Upper lobe of left lung (tissue), 4 donors: ENCODE data around the gene CYLD.

Experiments used
- POLR2A ChIP-seq, 4 donors: fragments of 450-650 bp; IDR thresholded peaks; one replicate each; pipeline ENCODE4 v1.5.1; 2016 to 2017; ENCODE audit warnings: antibody characterized with exemption in 4 of 4, mild to moderate bottlenecking in 2 of 4
- POLR2AphosphoS5 ChIP-seq, 2 donors: sonication (generic); formaldehyde crosslinking; IDR thresholded peaks; one replicate each; pipeline ENCODE4 v1.5.1; 2017; ENCODE audit warnings: antibody characterized with exemption in 2 of 2
- TF ChIP-seq, protein P1 (sequence below), 6 experiments: fragments of 450-650 bp in 4 of 6; fragments of 200-600 bp in 2 of 6; sonication (generic) in 2 of 6; IDR thresholded peaks; one replicate each; pipeline ENCODE4 v1.5.1; 2016 to 2019; ENCODE audit warnings: antibody characterized with exemption in 6 of 6

DNA sequence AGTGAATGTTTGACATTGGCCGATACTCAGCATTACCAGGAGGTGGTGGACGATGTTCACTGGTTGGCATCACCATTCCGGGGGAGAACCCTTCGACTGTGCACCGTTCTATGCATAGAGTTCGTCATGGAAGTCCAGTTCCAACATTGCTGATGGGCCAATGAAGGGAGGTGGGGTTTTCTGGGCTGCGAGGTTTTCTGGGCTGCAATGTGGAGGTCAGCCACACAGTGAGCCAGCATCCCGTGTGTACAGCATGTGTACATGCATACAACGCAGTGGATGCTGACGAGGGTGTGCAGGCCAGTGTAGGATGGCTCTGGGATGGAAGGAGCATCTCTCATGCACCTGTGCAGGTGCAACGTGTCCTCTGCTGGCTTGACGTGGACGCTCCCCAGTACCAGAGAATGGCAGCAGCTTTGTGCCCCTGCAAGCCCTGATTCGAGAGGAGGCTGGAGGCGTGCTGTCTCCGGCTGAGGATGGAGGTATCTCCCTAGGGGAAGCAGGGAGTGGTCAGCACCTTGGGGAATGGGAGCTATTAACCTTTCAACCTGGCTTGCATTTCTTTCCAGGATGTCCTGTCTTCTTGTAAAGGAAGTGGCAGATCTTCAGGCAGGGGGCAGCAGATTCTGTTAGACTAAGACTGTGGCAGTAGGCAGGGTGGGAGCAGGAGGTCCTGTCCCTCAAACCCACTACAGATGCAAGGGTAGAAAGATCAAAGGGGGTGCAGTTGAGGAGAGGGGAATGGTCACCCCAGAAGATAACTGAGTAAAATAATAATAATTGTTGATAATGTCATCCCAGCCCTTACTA, 98.2 kb downstream of the CYLD start:
- TF ChIP-seq POLR2A (IDR thresholded peaks at IDR 0.05) (no peak), POLR2AphosphoS5 (IDR thresholded peaks at IDR 0.05) (no peak)
- TF ChIP-seq, protein P1, sequence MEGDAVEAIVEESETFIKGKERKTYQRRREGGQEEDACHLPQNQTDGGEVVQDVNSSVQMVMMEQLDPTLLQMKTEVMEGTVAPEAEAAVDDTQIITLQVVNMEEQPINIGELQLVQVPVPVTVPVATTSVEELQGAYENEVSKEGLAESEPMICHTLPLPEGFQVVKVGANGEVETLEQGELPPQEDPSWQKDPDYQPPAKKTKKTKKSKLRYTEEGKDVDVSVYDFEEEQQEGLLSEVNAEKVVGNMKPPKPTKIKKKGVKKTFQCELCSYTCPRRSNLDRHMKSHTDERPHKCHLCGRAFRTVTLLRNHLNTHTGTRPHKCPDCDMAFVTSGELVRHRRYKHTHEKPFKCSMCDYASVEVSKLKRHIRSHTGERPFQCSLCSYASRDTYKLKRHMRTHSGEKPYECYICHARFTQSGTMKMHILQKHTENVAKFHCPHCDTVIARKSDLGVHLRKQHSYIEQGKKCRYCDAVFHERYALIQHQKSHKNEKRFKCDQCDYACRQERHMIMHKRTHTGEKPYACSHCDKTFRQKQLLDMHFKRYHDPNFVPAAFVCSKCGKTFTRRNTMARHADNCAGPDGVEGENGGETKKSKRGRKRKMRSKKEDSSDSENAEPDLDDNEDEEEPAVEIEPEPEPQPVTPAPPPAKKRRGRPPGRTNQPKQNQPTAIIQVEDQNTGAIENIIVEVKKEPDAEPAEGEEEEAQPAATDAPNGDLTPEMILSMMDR (IDR thresholded peaks at IDR 0.05) = no peak
